Stimulated activated CD8-positive, alpha-beta memory T cell treated with anti-CD3 and anti-CD28 coated beads, Interleukin-4, amount 100 ng/mL, for 48 hours (primary cell): Measurements from ENCODE around the gene CRTAP.
A peak's percentile ranks its signal among the peaks of the same experiment; 100 is the strongest.
"Not testable (repeated sequence)": the region's sequence is repeated elsewhere in the genome, so short reads cannot be mapped to it uniquely, and the experiment has no call there.

Source experiments
- DNase-seq: peaks from one replicate; pipeline ENCODE4 v3.0.0-alpha.2; 2020

Gene CRTAP

GRCh38 chr3:33113772-33114621, at the start of gene CRTAP:
TSS of gene CRTAP (plus strand) at chr3:33114014. CDS start at chr3:33114078, 64 bp downstream.
- DNase-seq = peak; percentile 94

GRCh38 chr3:33064929-33065328, 48.9 kb upstream of the CRTAP start:
- peak; percentile 50 for DNase-seq

GRCh38 chr3:33067484-33067883, 46.3 kb upstream of the CRTAP start:
- DNase-seq = no peak

GRCh38 chr3:33069862-33070261, 44.0 kb upstream of the CRTAP start:
- not testable (repeated sequence) for DNase-seq

- no peak for DNase-seq
These were observed 42.6 kb upstream of the CRTAP start for GRCh38 chr3:33071181-33071580.

GRCh38 chr3:33071946-33072345, 41.9 kb upstream of the CRTAP start:
- DNase-seq = no peak

- peak; percentile 81 for DNase-seq
These were observed 39.4 kb upstream of the CRTAP start for GRCh38 chr3:33074217-33075067.

GRCh38 chr3:33075995-33076394, 37.8 kb upstream of the CRTAP start:
- no peak for DNase-seq

- DNase-seq = no peak
These were observed 36.9 kb upstream of the CRTAP start for GRCh38 chr3:33076952-33077351.

- no peak for DNase-seq
These were observed 35.8 kb upstream of the CRTAP start for GRCh38 chr3:33077976-33078375.

- DNase-seq = not testable (repeated sequence)
These were observed 34.0 kb upstream of the CRTAP start for GRCh38 chr3:33079813-33080212.

- no peak for DNase-seq
These were observed 32.0 kb upstream of the CRTAP start for GRCh38 chr3:33081812-33082211.

- no peak for DNase-seq
These were observed 29.9 kb upstream of the CRTAP start for GRCh38 chr3:33083958-33084357.

- DNase-seq = no peak
These were observed 25.1 kb upstream of the CRTAP start for GRCh38 chr3:33088691-33089090.

GRCh38 chr3:33089515-33089914, 24.3 kb upstream of the CRTAP start:
- DNase-seq = no peak

- no peak for DNase-seq
These were observed 22.1 kb upstream of the CRTAP start for GRCh38 chr3:33091746-33092145.

GRCh38 chr3:33092496-33093254, 21.1 kb upstream of the CRTAP start:
- no peak for DNase-seq

GRCh38 chr3:33093847-33094246, 20.0 kb upstream of the CRTAP start:
- DNase-seq = no peak

GRCh38 chr3:33095436-33095835, 18.4 kb upstream of the CRTAP start:
- DNase-seq = no peak

GRCh38 chr3:33096093-33096868, 17.5 kb upstream of the CRTAP start:
- DNase-seq = peak; percentile 59

GRCh38 chr3:33099109-33099645, 14.6 kb upstream of the CRTAP start:
- no peak for DNase-seq

- no peak for DNase-seq
These were observed 14.1 kb upstream of the CRTAP start for GRCh38 chr3:33099701-33100100.
